Gastrocnemius medialis (tissue), 4 donors: ENCODE data around the gene PARD3. TPM values are rescaled to one million over a fixed set of nuclear protein-coding genes. Genes with fewer than 3 reads are reported as not detected.

Experiments
- ATAC-seq, 2 donors: fragments of 150-250 bp; one replicate each; pipeline ENCODE4 v1.9.1; 2016
- DNase-seq, 2 donors: peaks; one replicate each; pipeline ENCODE4 v3.0.0-alpha.2; 2019
- H3K27ac ChIP-seq, 4 donors: fragments of 200-600 bp; sonication (generic); 1 replicate in 1 of 4; 2 replicates in 3 of 4; pipeline ENCODE4 v1.5.1; 2016 to 2018; ENCODE audit warnings: mild to moderate bottlenecking in 2 of 4, moderate library complexity in 1 of 4
- H3K27me3 ChIP-seq, 3 donors: fragments of 200-600 bp; sonication (generic) in 2 of 3; 1 replicate in 1 of 3; 2 replicates in 2 of 3; pipeline versions ENCODE4 v1.5.1 to v1.6.0; 2016 to 2019; ENCODE audit warnings: mild to moderate bottlenecking in 1 of 3, moderate library complexity in 1 of 3
- H3K36me3 ChIP-seq, 2 donors: fragments of 200-600 bp; sonication (generic) in 1 of 2; one replicate each; pipeline ENCODE4 v1.5.1; 2017 to 2018
- H3K4me1 ChIP-seq, 2 donors: fragments of 200-600 bp; sonication (generic) in 1 of 2; one replicate each; pipeline ENCODE4 v1.5.1; 2016 to 2017; ENCODE audit warnings: mild to moderate bottlenecking in 2 of 2
- H3K4me3 ChIP-seq, 4 donors: fragments of 200-600 bp; sonication (generic) in 3 of 4; 1 replicate in 1 of 4; 2 replicates in 3 of 4; pipeline ENCODE4 v1.5.1; 2016 to 2019; ENCODE audit warnings: mild to moderate bottlenecking in 2 of 4
- H3K9me3 ChIP-seq, 3 donors: fragments of 200-600 bp; sonication (generic) in 2 of 3; 1 replicate in 1 of 3; 2 replicates in 2 of 3; pipeline ENCODE4 v1.5.1; 2016 to 2019
- POLR2A ChIP-seq, 2 donors: fragments of 450-650 bp; IDR thresholded peaks; one replicate each; pipeline ENCODE4 v1.6.1; 2017; ENCODE audit warnings: antibody characterized with exemption in 2 of 2, mild to moderate bottlenecking in 2 of 2, moderate library complexity in 2 of 2
- in situ Hi-C, 4 donors: fragments of 200-750 bp; cut with MboI; loops; one replicate each; pipeline versions ENCODE4 v1.15.0 to v1.8.0; 2017; ENCODE audit warnings: low sequenced_read_pairs in 4 of 4
- intact Hi-C: fragments of 100-400 bp; cut with DNase I; formaldehyde crosslinking; loops from one replicate; pipeline ENCODE4 v1.15.1; 2023; ENCODE audit warnings: low total_unique reads
- total RNA-seq, 4 donors: library from RNA; depleted of rRNA; stranded (reverse); fragments of >200 nt; gene quantifications; one replicate each; pipeline versions ENCODE4 v1.1.0 to v1.2.3, GENCODE V29; 2016
- TF ChIP-seq, protein P1 (sequence below), 5 experiments: fragments of 450-650 bp in 3 of 5; fragments of 200-600 bp in 2 of 5; sonication (generic) in 2 of 5; IDR thresholded peaks in 4 of 5; conservative IDR thresholded peaks in 1 of 5; 1 replicate in 4 of 5; 2 replicates in 1 of 5; pipeline ENCODE4 v1.5.1; 2016 to 2019; ENCODE audit warnings: antibody characterized with exemption in 5 of 5, mild to moderate bottlenecking in 3 of 5, moderate library complexity in 3 of 5

Gene PARD3
- total RNA-seq, 4 donors from 2014 or later: 64.6 to 75.8 (median 68.3) TPM

DNA sequence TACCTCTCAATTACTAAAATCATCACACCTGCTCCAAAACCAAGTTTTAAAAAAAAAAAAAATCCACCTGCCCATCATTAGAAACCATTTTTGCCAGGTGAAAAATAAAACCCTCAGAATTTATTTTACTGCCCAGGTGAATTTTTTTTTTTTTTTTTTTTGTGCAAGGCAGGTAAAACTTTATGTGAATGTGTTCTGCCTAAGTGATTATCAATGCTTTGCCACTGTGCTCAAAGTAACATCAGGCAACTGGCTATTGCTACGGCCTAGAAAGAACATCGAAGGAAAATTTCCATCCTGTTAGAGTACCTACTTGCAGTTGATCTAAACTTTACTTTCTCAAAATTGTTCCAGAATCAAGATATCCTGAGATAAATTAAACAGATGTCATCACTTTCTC is 512.1 kb downstream of the PARD3 start:
- H3K4me1 ChIP-seq: no peaks in the 10 kb centered on the region
- no peaks in the 10 kb centered on the region for H3K36me3 ChIP-seq
- no peaks in the 10 kb centered on the region for H3K9me3 ChIP-seq
- intact Hi-C loops (no loop called here), in situ Hi-C loops (no loop called here)
- no peak overlapping the region for H3K27ac ChIP-seq
- no peaks in the 10 kb centered on the region for H3K27me3 ChIP-seq
- no peak for TF ChIP-seq POLR2A (IDR thresholded peaks at IDR 0.05)
- TF ChIP-seq, protein P1, sequence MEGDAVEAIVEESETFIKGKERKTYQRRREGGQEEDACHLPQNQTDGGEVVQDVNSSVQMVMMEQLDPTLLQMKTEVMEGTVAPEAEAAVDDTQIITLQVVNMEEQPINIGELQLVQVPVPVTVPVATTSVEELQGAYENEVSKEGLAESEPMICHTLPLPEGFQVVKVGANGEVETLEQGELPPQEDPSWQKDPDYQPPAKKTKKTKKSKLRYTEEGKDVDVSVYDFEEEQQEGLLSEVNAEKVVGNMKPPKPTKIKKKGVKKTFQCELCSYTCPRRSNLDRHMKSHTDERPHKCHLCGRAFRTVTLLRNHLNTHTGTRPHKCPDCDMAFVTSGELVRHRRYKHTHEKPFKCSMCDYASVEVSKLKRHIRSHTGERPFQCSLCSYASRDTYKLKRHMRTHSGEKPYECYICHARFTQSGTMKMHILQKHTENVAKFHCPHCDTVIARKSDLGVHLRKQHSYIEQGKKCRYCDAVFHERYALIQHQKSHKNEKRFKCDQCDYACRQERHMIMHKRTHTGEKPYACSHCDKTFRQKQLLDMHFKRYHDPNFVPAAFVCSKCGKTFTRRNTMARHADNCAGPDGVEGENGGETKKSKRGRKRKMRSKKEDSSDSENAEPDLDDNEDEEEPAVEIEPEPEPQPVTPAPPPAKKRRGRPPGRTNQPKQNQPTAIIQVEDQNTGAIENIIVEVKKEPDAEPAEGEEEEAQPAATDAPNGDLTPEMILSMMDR (IDR thresholded peaks at IDR 0.05 in 4 of 5, conservative IDR thresholded peaks at IDR 0.05 in 1 of 5): no peak
- no peak overlapping the region for H3K4me3 ChIP-seq
- ATAC-seq: no peak
- DNase-seq: no peak

DNA sequence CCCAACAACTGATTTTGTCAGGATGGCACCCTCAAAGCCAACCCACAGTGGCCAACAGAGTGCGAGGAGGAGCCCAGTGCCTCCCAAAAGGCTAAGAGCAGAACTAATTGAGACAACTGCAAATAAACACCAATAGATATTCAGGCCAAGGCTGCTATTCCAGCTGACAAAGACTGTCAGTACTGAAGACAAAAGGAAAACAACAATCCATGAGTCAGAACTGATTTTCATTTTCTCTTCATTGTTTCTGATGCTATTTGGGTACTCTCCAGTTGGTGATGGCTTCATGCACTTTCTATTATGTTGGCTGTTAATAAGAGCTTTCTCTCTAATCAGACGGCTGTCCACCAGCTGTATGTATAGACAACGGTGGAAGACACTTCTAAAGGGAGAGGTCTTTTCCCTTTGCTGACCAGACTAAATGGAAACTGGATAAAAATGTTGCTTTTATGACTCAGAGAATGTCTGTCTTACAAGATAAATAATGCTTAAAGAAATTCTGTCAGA is 515.9 kb downstream of the PARD3 start:
- intact Hi-C loops (no loop called here), in situ Hi-C loops (no loop called here)
- no peak overlapping the region for H3K27ac ChIP-seq
- DNase-seq (no peak), ATAC-seq (no peak)
- TF ChIP-seq, protein P1 (IDR thresholded peaks at IDR 0.05 in 4 of 5, conservative IDR thresholded peaks at IDR 0.05 in 1 of 5): no peak
- H3K36me3 ChIP-seq: no peaks in the 10 kb centered on the region
- H3K27me3 ChIP-seq: no peaks in the 10 kb centered on the region
- no peaks in the 10 kb centered on the region for H3K9me3 ChIP-seq
- no peaks in the 10 kb centered on the region for H3K4me1 ChIP-seq
- no peak overlapping the region for H3K4me3 ChIP-seq

GRCh38 chr10:34298346-34298818 is 516.7 kb downstream of the PARD3 start:
- H3K9me3 ChIP-seq: no peaks in the 10 kb centered on the region
- in situ Hi-C loops: no loop called here

GRCh38 chr10:34297541-34298345 is 517.4 kb downstream of the PARD3 start:
- in situ Hi-C loops: no loop called here
- TF ChIP-seq, protein P1 (IDR thresholded peaks at IDR 0.05 in 4 of 5, conservative IDR thresholded peaks at IDR 0.05 in 1 of 5): no peak
- no peak for TF ChIP-seq POLR2A (IDR thresholded peaks at IDR 0.05)
- DNase-seq (no peak), ATAC-seq (no peak)
- H3K9me3 ChIP-seq: no peaks in the 10 kb centered on the region
- H3K4me3 ChIP-seq: no peak overlapping the region
- no peaks in the 10 kb centered on the region for H3K4me1 ChIP-seq
- no peak overlapping the region for H3K27ac ChIP-seq
- intact Hi-C loops: no loop called here
- H3K36me3 ChIP-seq: no peaks in the 10 kb centered on the region
- no peaks in the 10 kb centered on the region for H3K27me3 ChIP-seq

More at GRCh38 chr10:34298346-34298818, 516.7 kb downstream of the PARD3 start:
- Histone ChIP-seq H3K27ac (no peak overlapping the region), H3K36me3 (no peaks in the 10 kb centered on the region), H3K4me3 (no peak overlapping the region), H3K4me1 (no peaks in the 10 kb centered on the region), H3K27me3 (no peaks in the 10 kb centered on the region)
- intact Hi-C loops: no loop called here
- no peak for ATAC-seq
- no peak for DNase-seq
- TF ChIP-seq POLR2A (IDR thresholded peaks at IDR 0.05): no peak
- TF ChIP-seq, protein P1 (IDR thresholded peaks at IDR 0.05 in 4 of 5, conservative IDR thresholded peaks at IDR 0.05 in 1 of 5): no peak
